ENCODE measurements around the gene LIN28A. TPM values are rescaled to one million over a fixed set of nuclear protein-coding genes. Genes with fewer than 3 reads are reported as not detected.

Gene LIN28A
- total and polyA plus RNA-seq, 10 of the 15 experiments (the other 5 are each of a cell fraction or from before 2014, with no cell fraction given) = 0.13 to 0.59 (median 0.30) TPM; not detected in 7

- peak; percentile 94 for TF ChIP-seq SP1 (IDR thresholded peaks at IDR 0.05; ENCODE audit: low read depth, low read length)
- peak; percentile 90 for TF ChIP-seq RELB (IDR thresholded peaks at IDR 0.05; ENCODE audit: low read depth)
- peak; percentile 71; the same call in 1 of the 2 replicates for TF ChIP-seq MLLT1 (IDR thresholded peaks at IDR 0.05)
- no peak for TF ChIP-seq TARDBP (IDR thresholded peaks at IDR 0.05; ENCODE audit: borderline replicate concordance)
- TF ChIP-seq E4F1 (IDR thresholded peaks at IDR 0.05; ENCODE audit: borderline replicate concordance, partially characterized antibody) = peak; percentile 78
- TF ChIP-seq RB1 (IDR thresholded peaks at IDR 0.05; ENCODE audit: borderline replicate concordance) = peak; percentile 83
- peak; percentile 99 for TF ChIP-seq HDGF (IDR thresholded peaks at IDR 0.05)
- peak; percentile 56 for TF ChIP-seq FOXK2 (IDR thresholded peaks at IDR 0.05)
- TF ChIP-seq ZNF217 (IDR thresholded peaks at IDR 0.05) = no peak
- no peak for TF ChIP-seq PRDM15 (CRISPR knock-in tag; IDR thresholded peaks at IDR 0.05)
- no peak for TF ChIP-seq SKIL (IDR thresholded peaks at IDR 0.05; ENCODE audit: low read depth, poor library complexity, severe bottlenecking)
- TF ChIP-seq SMAD5 (IDR thresholded peaks at IDR 0.05; ENCODE audit: low read depth) = peak; percentile 89; the same call in 1 of the 2 replicates
- TF ChIP-seq EGR1 (IDR thresholded peaks at IDR 0.05; ENCODE audit: borderline replicate concordance in 1 of 2, low read depth in 2 of 2, low read length in 2 of 2) = no peak
- no peak for TF ChIP-seq ZNF622 (IDR thresholded peaks at IDR 0.05)
- peak; percentile 99 for TF ChIP-seq RAD51 (IDR thresholded peaks at IDR 0.05)
- peak; percentile 98 for TF ChIP-seq MXI1 (IDR thresholded peaks at IDR 0.05; ENCODE audit: low read depth, low read length)
- TF ChIP-seq RFX5 (IDR thresholded peaks at IDR 0.05; ENCODE audit: low read depth, low read length) = 0 out of 2 replicates have a peak, but pooled peaks have one; percentile 25
- TF ChIP-seq ATF7 (IDR thresholded peaks at IDR 0.05; ENCODE audit: low read depth) = peak; percentile 92
Observed at GRCh38 chr1:26431979-26432695, 21.5 kb downstream of the LIN28A start, which contains the start of gene DHDDS (continued).
